Esophagus squamous epithelium (tissue), 4 donors: ENCODE results near the gene ZKSCAN3.

Source experiments
- POLR2A ChIP-seq, 4 donors: fragments of 450-650 bp; IDR thresholded peaks; one replicate each; pipeline ENCODE4 v1.6.1; 2017; ENCODE audit warnings: antibody characterized with exemption in 4 of 4, mild to moderate bottlenecking in 4 of 4, moderate library complexity in 3 of 4
- TF ChIP-seq, protein P1 (sequence below), 6 experiments: fragments of 450-650 bp in 4 of 6; fragments of 200-600 bp in 2 of 6; sonication (generic) in 2 of 6; IDR thresholded peaks; one replicate each; pipeline ENCODE4 v1.5.1; 2016 to 2019; ENCODE audit warnings: antibody characterized with exemption in 6 of 6, mild to moderate bottlenecking in 4 of 6, moderate library complexity in 4 of 6

DNA sequence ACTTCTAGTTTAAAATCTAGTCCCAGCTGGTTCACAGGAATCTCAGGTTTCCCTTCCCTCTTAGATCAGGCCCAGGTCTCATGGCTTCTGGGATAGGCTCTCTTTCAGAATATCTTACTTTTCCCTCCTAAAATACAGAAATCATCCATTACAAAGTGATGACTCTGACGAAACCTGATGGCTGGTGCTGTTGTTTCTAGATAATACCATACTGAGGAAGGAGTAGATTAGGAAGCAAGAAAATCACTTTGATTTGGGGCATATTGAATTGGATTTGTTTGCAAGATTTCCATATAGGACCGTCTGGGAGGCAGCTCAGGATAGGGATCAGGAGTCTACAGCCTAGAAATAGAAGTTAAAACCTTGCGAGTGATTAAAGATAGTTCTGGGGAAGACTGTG lies 3.6 kb downstream of the ZKSCAN3 start:
- TF ChIP-seq, protein P1, sequence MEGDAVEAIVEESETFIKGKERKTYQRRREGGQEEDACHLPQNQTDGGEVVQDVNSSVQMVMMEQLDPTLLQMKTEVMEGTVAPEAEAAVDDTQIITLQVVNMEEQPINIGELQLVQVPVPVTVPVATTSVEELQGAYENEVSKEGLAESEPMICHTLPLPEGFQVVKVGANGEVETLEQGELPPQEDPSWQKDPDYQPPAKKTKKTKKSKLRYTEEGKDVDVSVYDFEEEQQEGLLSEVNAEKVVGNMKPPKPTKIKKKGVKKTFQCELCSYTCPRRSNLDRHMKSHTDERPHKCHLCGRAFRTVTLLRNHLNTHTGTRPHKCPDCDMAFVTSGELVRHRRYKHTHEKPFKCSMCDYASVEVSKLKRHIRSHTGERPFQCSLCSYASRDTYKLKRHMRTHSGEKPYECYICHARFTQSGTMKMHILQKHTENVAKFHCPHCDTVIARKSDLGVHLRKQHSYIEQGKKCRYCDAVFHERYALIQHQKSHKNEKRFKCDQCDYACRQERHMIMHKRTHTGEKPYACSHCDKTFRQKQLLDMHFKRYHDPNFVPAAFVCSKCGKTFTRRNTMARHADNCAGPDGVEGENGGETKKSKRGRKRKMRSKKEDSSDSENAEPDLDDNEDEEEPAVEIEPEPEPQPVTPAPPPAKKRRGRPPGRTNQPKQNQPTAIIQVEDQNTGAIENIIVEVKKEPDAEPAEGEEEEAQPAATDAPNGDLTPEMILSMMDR (IDR thresholded peaks at IDR 0.05), result no peak
- no peak for TF ChIP-seq POLR2A (IDR thresholded peaks at IDR 0.05)
